ENCODE measurements around the gene PRAF2. TPM values are rescaled to one million over a fixed set of nuclear protein-coding genes. Genes with fewer than 3 reads are reported as not detected.

The PRAF2 gene
- total and polyA plus RNA-seq, 2 of the 13 experiments (the other 11 are each of a cell fraction or from before 2014, with no cell fraction given), result 0.33 to 2.6 TPM

- TF ChIP-seq ZNF362 (CRISPR knock-in tag; IDR thresholded peaks at IDR 0.05; ENCODE audit: borderline replicate concordance) (no peak), CENPBD1 (CRISPR knock-in tag; IDR thresholded peaks at IDR 0.05; ENCODE audit: borderline replicate concordance, low read depth) (no peak), PAXIP1 (CRISPR knock-in tag; conservative IDR thresholded peaks at IDR 0.05) (peak; percentile 7; the same call in 1 of the 2 replicates), FOSL2 (CRISPR knock-in tag; IDR thresholded peaks at IDR 0.05) (no peak), SETDB1 (CRISPR knock-in tag; IDR thresholded peaks at IDR 0.05; ENCODE audit: borderline replicate concordance) (no peak), ZNF672 (CRISPR knock-in tag; IDR thresholded peaks at IDR 0.05) (no peak), ZNF772 (CRISPR knock-in tag; IDR thresholded peaks at IDR 0.05) (no peak), RELA (CRISPR knock-in tag; IDR thresholded peaks at IDR 0.05) (no peak), REST (IDR thresholded peaks at IDR 0.05; ENCODE audit: borderline replicate concordance in 1 of 2, low read depth in 1 of 2, low read length in 2 of 2) (no peak), ZBTB4 (CRISPR knock-in tag; IDR thresholded peaks at IDR 0.05; ENCODE audit: borderline replicate concordance) (no peak), ZNF10 (CRISPR knock-in tag; IDR thresholded peaks at IDR 0.05; ENCODE audit: borderline replicate concordance, low read depth) (no peak), PREB (CRISPR knock-in tag; IDR thresholded peaks at IDR 0.05) (no peak), EED (CRISPR knock-in tag; IDR thresholded peaks at IDR 0.05) (no peak)
Measured at GRCh38 chrX:49100704-49101628, 27.2 kb upstream of the PRAF2 start (continued).
